GM19328 (cell line): Measurements from ENCODE around the gene PCSK6.
A peak's percentile ranks its signal among the peaks of the same experiment; 100 is the strongest.

Experiments
- ATAC-seq: cut with Tn5 transposase; IDR thresholded peaks from one replicate; pipeline ENCODE4 v1.9.1; 2021; ENCODE audit warnings: mild to moderate bottlenecking, moderate library complexity; ENCODE audit not compliant: unreplicated experiment

PCSK6 gene

GRCh38 chr15:101314336-101315125 is 175.0 kb downstream of the PCSK6 start:
- ATAC-seq, result no peak

GRCh38 chr15:101313041-101313761 is 176.3 kb downstream of the PCSK6 start:
- ATAC-seq, result no peak

GRCh38 chr15:101310508-101310907 is 179.0 kb downstream of the PCSK6 start:
- ATAC-seq, result no peak

GRCh38 chr15:101310161-101310480 is 179.4 kb downstream of the PCSK6 start:
- ATAC-seq, result no peak

- ATAC-seq, result no peak
Measured at GRCh38 chr15:101309436-101310160, 179.9 kb downstream of the PCSK6 start.

- no peak for ATAC-seq
Measured at GRCh38 chr15:101308604-101309435, 180.7 kb downstream of the PCSK6 start.

GRCh38 chr15:101307897-101308603 is 181.5 kb downstream of the PCSK6 start:
- no peak for ATAC-seq

- no peak for ATAC-seq
Measured at GRCh38 chr15:101307048-101307896, 182.2 kb downstream of the PCSK6 start.

- ATAC-seq, result no peak
Measured at GRCh38 chr15:101306341-101307047, 183.0 kb downstream of the PCSK6 start.

- no peak for ATAC-seq
Measured at GRCh38 chr15:101305820-101306255, 183.7 kb downstream of the PCSK6 start.

- ATAC-seq, result no peak
Measured at GRCh38 chr15:101303408-101303807, 186.1 kb downstream of the PCSK6 start.

- no peak for ATAC-seq
Measured at GRCh38 chr15:101296418-101297405, 192.8 kb downstream of the PCSK6 start.

- ATAC-seq, result no peak
Measured at GRCh38 chr15:101295607-101296161, 193.8 kb downstream of the PCSK6 start.

GRCh38 chr15:101294731-101295606 is 194.5 kb downstream of the PCSK6 start, which contains the start of gene SNRPA1:
Gene SNRPA1 (minus strand): TSS chr15:101295248. CDS start chr15:101295178, 70 bp downstream.
- ATAC-seq, result peak; percentile 72

- no peak for ATAC-seq
Measured at GRCh38 chr15:101293122-101293521, 196.4 kb downstream of the PCSK6 start.

- no peak for ATAC-seq
Measured at GRCh38 chr15:101288905-101289513, 200.5 kb downstream of the PCSK6 start.
